Measurements from ENCODE around the gene GRK5. TPM values are rescaled to one million over a fixed set of nuclear protein-coding genes. Genes with fewer than 3 reads are reported as not detected.

Gene GRK5
- total RNA-seq, 1 experiment from 2014 or later: 4.8 TPM

- TF ChIP-seq CTCF (conservative IDR thresholded peaks at IDR 0.05) (no peak), EZH2 (IDR thresholded peaks at IDR 0.05; ENCODE audit: low read depth) (no peak)
- no TSS peak for BruUV-seq (replicated peaks)
- H4K20me1 ChIP-seq (ENCODE audit: insufficient read depth): no peaks in the 10 kb centered on the region
- DNase-seq: no peak
- no peaks in the 10 kb centered on the region for H3K4me1 ChIP-seq (replicated peaks; ENCODE audit: insufficient read depth)
- no peaks in the 10 kb centered on the region for H3K79me2 ChIP-seq (ENCODE audit: low read depth)
- H3F3A ChIP-seq (ENCODE audit: insufficient read depth, low read depth): no peaks in the 10 kb centered on the region
- CTCF ChIA-PET: no interaction called here
- H3K4me2 ChIP-seq: no peak overlapping the region
- H3K9me3 ChIP-seq (ENCODE audit: insufficient read depth, low read depth): no peaks in the 10 kb centered on the region
- no peak overlapping the region for H2AFZ ChIP-seq
- POLR2A ChIA-PET (ENCODE audit: unreplicated experiment): no interaction called here
- no peak overlapping the region for H3K27ac ChIP-seq
- H3K4me3 ChIP-seq: no peak overlapping the region
- H3K36me3 ChIP-seq (ENCODE audit: low read depth): no peaks in the 10 kb centered on the region
- H3K9me2 ChIP-seq (ENCODE audit: insufficient read depth): no peaks in the 10 kb centered on the region
- H3K27me3 ChIP-seq (ENCODE audit: insufficient read depth, low read depth): no peaks in the 10 kb centered on the region
- intact Hi-C loops (cut with micrococcal nuclease; ENCODE audit: unreplicated experiment): no loop called here
Measured at GRCh38 chr10:119216127-119216526, 8.8 kb downstream of the GRK5 start.

GRCh38 chr10:119217401-119217800 lies 10.0 kb downstream of the GRK5 start:
- ChIA-PET CTCF (no interaction called here), POLR2A (ENCODE audit: unreplicated experiment) (no interaction called here)
- Histone ChIP-seq H3K9me3 (ENCODE audit: insufficient read depth, low read depth) (no peaks in the 10 kb centered on the region), H4K20me1 (ENCODE audit: insufficient read depth) (no peaks in the 10 kb centered on the region), H3K27me3 (ENCODE audit: insufficient read depth, low read depth) (no peaks in the 10 kb centered on the region), H3K4me2 (no peak overlapping the region), H3K27ac (no peak overlapping the region), H3K4me3 (no peak overlapping the region), H3K4me1 (replicated peaks; ENCODE audit: insufficient read depth) (no peaks in the 10 kb centered on the region), H3F3A (ENCODE audit: insufficient read depth, low read depth) (no peaks in the 10 kb centered on the region), H2AFZ (no peak overlapping the region), H3K9me2 (ENCODE audit: insufficient read depth) (no peaks in the 10 kb centered on the region), H3K36me3 (ENCODE audit: low read depth) (no peaks in the 10 kb centered on the region), H3K79me2 (ENCODE audit: low read depth) (no peaks in the 10 kb centered on the region)
- DNase-seq: no peak
- intact Hi-C loops (cut with micrococcal nuclease; ENCODE audit: unreplicated experiment): no loop called here
- no TSS peak for BruUV-seq (replicated peaks)
- no peak for TF ChIP-seq CTCF (conservative IDR thresholded peaks at IDR 0.05)
- TF ChIP-seq EZH2 (IDR thresholded peaks at IDR 0.05; ENCODE audit: low read depth): no peak

- H3K4me2 ChIP-seq: no peak overlapping the region
Measured at GRCh38 chr10:119217991-119218490, 10.7 kb downstream of the GRK5 start.

More at GRCh38 chr10:119217991-119218490, 10.7 kb downstream of the GRK5 start:
- TF ChIP-seq CTCF (conservative IDR thresholded peaks at IDR 0.05) (no peak), EZH2 (IDR thresholded peaks at IDR 0.05; ENCODE audit: low read depth) (no peak)
- no peaks in the 10 kb centered on the region for H4K20me1 ChIP-seq (ENCODE audit: insufficient read depth)
- intact Hi-C loops (cut with micrococcal nuclease; ENCODE audit: unreplicated experiment): no loop called here
- ChIA-PET CTCF (no interaction called here), POLR2A (ENCODE audit: unreplicated experiment) (no interaction called here)
- H3F3A ChIP-seq (ENCODE audit: insufficient read depth, low read depth): no peaks in the 10 kb centered on the region
- no peaks in the 10 kb centered on the region for H3K9me3 ChIP-seq (ENCODE audit: insufficient read depth, low read depth)
- H3K4me1 ChIP-seq (replicated peaks; ENCODE audit: insufficient read depth): no peaks in the 10 kb centered on the region
- H3K27me3 ChIP-seq (ENCODE audit: insufficient read depth, low read depth): no peaks in the 10 kb centered on the region
- H3K9me2 ChIP-seq (ENCODE audit: insufficient read depth): no peaks in the 10 kb centered on the region
- H3K4me3 ChIP-seq: no peak overlapping the region
- H3K36me3 ChIP-seq (ENCODE audit: low read depth): no peaks in the 10 kb centered on the region
- H3K27ac ChIP-seq: no peak overlapping the region
- H2AFZ ChIP-seq: no peak overlapping the region
- no peaks in the 10 kb centered on the region for H3K79me2 ChIP-seq (ENCODE audit: low read depth)
- DNase-seq: no peak
- no TSS peak for BruUV-seq (replicated peaks)

Measured in PC-9 (cell line).